ENCODE measurements around the gene DPYD.

The DPYD gene

GRCh38 chr1:97174039-97174704 lies 746.7 kb downstream of the DPYD start:
- DNase-seq = no peak

DNA sequence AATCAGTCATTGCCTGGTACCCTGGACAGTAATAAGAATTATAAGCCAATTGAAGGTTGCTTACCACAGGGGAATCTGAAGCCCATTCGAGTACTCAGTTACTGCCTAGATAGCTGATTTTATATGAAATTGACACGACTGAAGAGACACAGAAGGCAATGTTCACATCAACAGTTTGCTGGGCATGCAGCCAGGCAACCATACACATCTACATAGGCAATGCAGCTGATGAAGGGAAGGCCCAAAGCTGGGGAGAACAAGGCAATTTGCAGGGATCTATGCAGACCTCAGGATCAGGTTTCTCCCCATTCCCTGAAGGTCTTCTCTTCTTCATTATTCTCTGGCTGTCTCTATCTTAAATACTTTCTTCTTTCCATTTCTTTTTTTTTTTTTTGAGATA lies 750.5 kb downstream of the DPYD start:
- no peak for DNase-seq

DNA sequence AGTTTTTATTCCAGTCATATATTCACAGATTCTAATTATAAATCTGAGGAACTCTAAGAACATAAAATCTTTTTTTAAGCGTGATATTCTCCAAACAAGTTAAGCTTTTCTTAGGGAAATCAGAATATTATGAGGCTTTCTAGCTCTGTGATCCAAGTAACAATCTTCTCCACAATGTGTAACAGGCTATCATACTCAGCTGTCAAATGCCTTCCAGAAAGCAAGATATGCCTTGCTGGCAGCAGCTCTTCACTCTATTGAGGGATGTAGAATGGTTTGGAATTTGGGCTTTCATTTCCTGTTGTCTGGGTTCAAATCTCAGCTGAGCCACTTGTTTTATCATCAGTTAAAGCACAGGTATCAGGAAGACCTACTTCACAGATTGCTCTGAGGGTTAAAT lies 752.8 kb downstream of the DPYD start:
- DNase-seq = no peak

GRCh38 chr1:97167246-97167645 lies 753.6 kb downstream of the DPYD start:
- DNase-seq = no peak

GRCh38 chr1:97166626-97167025 lies 754.2 kb downstream of the DPYD start:
- no peak for DNase-seq

DNA sequence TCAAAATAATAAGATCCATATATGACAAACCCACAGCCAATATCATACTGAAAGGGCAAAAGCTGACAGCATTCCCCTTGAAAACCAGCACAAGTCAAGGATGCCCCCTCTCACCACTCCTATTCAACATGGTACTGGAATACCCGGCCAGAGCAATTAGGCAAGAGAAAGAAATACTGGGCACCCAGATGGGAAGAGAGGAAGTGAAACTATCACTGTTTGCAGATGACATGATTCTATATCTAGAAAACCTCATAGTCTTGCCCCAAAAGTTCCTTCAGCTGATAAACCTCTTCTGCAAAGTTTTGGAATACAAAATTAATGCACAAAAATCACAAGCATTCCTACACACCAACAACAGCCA lies 756.6 kb downstream of the DPYD start:
- DNase-seq = no peak

GRCh38 chr1:97163591-97164275 lies 757.1 kb downstream of the DPYD start:
- no peak for DNase-seq

GRCh38 chr1:97160818-97161217 lies 760.0 kb downstream of the DPYD start:
- no peak for DNase-seq

DNA sequence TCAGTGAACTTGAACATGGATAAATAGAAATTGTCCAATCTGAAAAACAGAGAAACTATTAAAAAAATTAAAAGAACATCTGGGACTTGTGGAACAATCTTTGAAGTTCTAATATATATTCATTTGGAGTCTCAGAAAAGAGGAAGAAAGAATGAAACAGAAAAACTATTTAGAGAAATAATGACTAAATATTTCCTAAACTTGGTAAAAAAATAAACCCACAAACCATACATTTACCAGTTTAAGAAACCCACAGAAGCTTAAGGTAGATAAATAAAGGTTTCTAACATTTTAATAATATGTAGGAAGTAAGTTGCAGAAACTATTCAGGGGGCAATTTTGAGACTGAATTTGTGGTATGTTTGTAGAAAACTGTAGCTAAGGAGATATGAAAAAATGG lies 761.5 kb downstream of the DPYD start:
- DNase-seq = no peak

- DNase-seq = no peak
These were observed 762.1 kb downstream of the DPYD start for GRCh38 chr1:97158691-97159096.

DNA sequence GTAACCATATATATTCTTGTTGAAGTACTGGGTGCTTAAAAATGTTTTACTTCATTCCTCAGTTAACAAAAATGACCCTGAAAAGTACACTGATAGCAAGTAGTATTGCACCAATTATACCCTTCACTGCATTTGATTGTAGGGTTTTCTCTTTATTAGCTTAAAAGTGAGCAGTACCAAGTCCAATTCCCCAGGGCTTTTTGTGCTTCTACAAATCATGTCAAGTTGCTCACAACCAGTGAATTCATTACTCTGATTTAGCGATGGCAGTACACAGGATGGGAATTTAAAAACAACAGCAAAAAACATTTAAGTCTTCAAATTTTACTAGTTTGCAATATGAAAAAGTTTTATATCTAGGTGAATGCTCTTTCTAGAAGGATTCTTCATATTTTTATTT lies 762.8 kb downstream of the DPYD start:
- no peak for DNase-seq

GRCh38 chr1:97151651-97152050 lies 769.2 kb downstream of the DPYD start:
- DNase-seq = no peak

DNA sequence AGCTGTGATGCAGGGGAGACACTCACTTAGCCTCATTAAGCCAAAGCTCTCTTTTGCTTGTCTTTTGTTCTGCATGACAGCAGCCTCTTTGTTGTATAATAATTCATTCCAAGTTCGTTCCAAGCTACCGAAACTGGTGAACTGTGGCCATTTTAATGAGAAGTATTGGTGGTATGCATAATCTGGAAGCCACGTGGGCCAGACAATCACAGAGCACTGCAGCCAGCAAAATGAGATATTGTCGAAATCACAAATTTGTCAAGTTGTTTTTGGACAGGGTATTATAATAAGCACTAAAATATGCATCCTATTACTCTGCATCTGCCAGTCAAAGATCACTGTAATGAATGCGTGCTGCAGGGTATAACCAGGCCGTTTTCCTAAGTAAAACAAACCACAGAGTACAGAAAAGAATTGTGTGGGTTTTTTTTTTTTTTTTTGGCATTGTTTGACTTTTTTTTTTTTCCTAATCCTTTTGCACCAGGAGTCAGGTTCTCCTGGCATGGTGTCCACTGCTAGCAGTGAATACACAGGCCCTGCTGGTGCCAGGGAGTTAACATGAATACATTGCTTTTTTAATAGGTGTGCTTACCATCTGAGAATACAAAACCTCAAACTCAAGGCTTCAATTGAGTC lies 775.4 kb downstream of the DPYD start:
- no peak for DNase-seq

- DNase-seq = no peak
These were observed 776.3 kb downstream of the DPYD start for GRCh38 chr1:97144527-97144926.

DNA sequence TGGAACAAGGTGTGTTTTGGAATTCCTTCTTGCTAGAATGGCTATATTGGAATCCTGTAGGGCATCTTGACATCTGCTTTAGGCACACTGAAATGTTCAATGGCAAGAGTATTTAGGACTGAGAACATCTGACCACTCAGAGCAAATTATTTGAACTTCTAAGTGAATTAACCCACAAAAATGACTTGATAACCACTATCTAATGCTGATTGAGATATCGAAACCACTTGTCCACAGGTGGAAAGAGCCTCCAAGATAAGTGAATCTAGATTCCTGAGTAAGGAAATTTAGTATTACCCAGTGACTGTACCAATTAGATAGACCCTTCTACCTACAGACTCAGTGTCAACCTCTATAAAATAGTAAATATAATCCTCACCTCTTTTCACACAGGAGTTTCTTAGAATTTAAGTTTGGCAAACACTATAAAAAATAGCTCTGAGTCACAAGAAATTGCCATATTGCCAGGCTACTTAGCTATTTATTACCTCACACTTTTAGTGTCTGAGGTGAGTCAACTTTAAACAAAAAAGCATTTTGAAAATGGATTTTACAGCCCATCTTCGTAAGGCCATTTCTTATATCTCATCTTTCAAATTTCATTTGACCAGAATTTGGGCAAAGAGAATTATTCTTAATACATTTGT lies 777.5 kb downstream of the DPYD start:
- DNase-seq = no peak

GRCh38 chr1:97140611-97141010 lies 780.2 kb downstream of the DPYD start:
- DNase-seq = no peak

GRCh38 chr1:97139512-97139911 lies 781.3 kb downstream of the DPYD start:
- DNase-seq = no peak

GRCh38 chr1:97138515-97139032 lies 782.3 kb downstream of the DPYD start:
- no peak for DNase-seq

DNA sequence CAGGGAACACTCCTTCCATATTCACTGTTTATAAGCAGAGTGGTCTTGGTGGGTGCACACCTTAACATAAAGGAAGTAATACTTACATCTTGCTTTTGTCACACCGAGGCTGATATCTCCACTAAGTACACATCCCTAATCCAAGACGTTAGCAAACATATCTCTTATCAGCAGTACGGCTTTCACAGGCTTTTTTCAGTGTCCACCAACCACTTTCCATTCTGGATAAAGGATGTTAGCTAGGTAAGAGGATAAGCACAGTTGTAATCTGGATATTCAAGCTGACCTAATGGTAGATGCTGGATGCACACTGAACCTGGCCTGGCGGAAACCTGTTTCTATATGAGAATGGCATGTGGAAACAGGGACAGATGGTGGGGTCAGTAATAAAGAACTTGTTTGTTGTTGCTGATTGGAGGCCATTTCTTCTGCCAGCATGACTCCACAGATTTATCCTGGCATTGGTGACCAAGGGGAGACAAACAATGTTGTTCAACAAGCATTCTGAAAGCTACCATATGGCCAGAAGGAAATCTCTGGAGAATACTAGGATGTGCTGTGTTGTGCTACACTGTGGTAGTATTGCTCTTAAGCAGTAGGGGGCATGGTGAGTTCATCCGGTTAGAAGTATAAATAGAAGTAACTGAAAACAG lies 782.8 kb downstream of the DPYD start:
- DNase-seq = peak; percentile 59

- DNase-seq = no peak
These were observed 783.8 kb downstream of the DPYD start for GRCh38 chr1:97136996-97137395.

GRCh38 chr1:97135972-97136371 lies 784.9 kb downstream of the DPYD start:
- DNase-seq = no peak

GRCh38 chr1:97128426-97128825 lies 792.4 kb downstream of the DPYD start:
- DNase-seq = no peak

Measured in NCI-H146 (cell line).